BLaER1 treated with 17β-estradiol and CSF1 and Interleukin-3, amounts not matched to agents 10 nM and 100 nM (cell line): ENCODE measurements around the gene PGAP6.
A peak's percentile ranks its signal among the peaks of the same experiment; 100 is the strongest.
"Not testable (repeated sequence)": the region's sequence is repeated elsewhere in the genome, so short reads cannot be mapped to it uniquely, and the experiment has no call there.

ENCODE experiments used
- H3K27ac ChIP-seq, 11 experiments: shearing (Covaris generic); formaldehyde crosslinking; 2 replicates each; pipeline ENCODE4 v1.8.1; 2022
- H3K27me3 ChIP-seq, 11 experiments: shearing (Covaris generic); formaldehyde crosslinking; 2 replicates each; pipeline ENCODE4 v1.8.1; 2022
- H3K36me3 ChIP-seq, 11 experiments: shearing (Covaris generic); formaldehyde crosslinking; 2 replicates each; pipeline ENCODE4 v1.8.1; 2022
- H3K4me1 ChIP-seq, 10 experiments: shearing (Covaris generic); formaldehyde crosslinking; 2 replicates each; pipeline ENCODE4 v1.8.1; 2022
- H3K4me2 ChIP-seq, 11 experiments: shearing (Covaris generic); formaldehyde crosslinking; 2 replicates each; pipeline ENCODE4 v1.8.1; 2022
- H3K4me3 ChIP-seq, 10 experiments: shearing (Covaris generic); formaldehyde crosslinking; 2 replicates each; pipeline ENCODE4 v1.8.1; 2022
- H3K9ac ChIP-seq, 11 experiments: shearing (Covaris generic); formaldehyde crosslinking; 2 replicates each; pipeline ENCODE4 v1.8.1; 2022
- H3K9me3 ChIP-seq, 11 experiments: shearing (Covaris generic); formaldehyde crosslinking; replicated peaks in 1 of 11; 2 replicates each; pipeline ENCODE4 v1.8.1; 2022
- H4K20me1 ChIP-seq, 11 experiments: shearing (Covaris generic); formaldehyde crosslinking; 2 replicates each; pipeline ENCODE4 v1.8.1; 2022
- Cebpa-rat ChIP-seq, 11 experiments: shearing (Covaris generic); IDR thresholded peaks; 2 replicates each; pipeline ENCODE4 v1.8.1; 2022

Gene PGAP6

DNA sequence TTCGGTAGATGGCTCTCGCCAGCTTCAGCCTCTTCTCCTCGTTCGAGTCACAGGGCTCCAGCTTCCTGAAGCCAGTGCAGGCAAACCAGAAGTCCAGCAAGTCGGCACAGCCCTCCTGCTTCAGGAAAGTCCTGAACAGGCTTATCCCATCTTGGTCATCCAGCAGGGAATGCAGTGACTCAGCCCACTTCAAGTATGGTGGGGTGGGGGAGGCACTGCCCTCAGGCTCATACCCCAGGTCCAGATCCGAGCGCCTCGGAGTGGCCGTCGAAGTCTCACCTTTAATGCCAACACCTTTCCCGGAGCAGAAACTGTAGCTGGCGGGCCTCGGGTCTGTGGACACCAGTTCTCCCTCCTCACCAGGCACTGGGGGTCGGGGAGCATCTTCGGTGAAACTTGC, 35.2 kb downstream of the PGAP6 start:
- Histone ChIP-seq H3K27me3 (no peaks in the 10 kb centered on the region), H3K4me1 (peaks cover 39 to 52% (median 47%) of the 10 kb centered on the region in 10 experiments), H3K9ac (0 out of 22 replicates have a peak overlapping the region, but pooled peaks of 1 of the 11 experiments have one; percentile 19), H3K9me3 (peaks cover 0 to 7% (median 0%) of the 10 kb centered on the region in 11 experiments; a peak in 2 of 22 replicates), H4K20me1 (peaks cover 93 to 100% (median 96%) of the 10 kb centered on the region in 11 experiments), H3K4me2 (no peak overlapping the region), H3K36me3 (peaks cover 61 to 79% (median 71%) of the 10 kb centered on the region in 11 experiments), H3K27ac (no peak overlapping the region), H3K4me3 (no peak overlapping the region)
- no peak for TF ChIP-seq Cebpa-rat (IDR thresholded peaks at IDR 0.05)

DNA sequence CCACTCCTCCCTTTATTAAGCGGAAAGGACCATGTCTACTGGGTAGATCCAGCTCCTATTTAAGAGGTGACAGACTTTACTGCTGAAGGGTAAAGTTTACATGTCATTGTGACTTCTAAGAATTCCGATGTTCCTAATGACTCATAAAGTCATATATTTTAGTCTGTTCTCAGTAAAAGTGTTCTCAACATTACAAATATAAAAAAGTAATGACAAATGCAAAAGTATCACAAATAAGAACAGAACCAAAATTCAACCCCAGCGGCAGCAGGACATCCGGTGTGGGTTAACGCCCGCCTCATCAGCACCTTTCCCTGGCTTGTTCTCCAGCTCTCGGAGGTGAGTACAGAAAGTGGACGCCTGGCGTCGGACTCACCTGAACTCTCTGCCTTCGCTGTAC, 36.0 kb downstream of the PGAP6 start:
- no peak overlapping the region for H3K27ac ChIP-seq
- H3K27me3 ChIP-seq: no peaks in the 10 kb centered on the region
- H3K9me3 ChIP-seq: peaks cover 0 to 7% (median 0%) of the 10 kb centered on the region in 11 experiments; a peak in 2 of 22 replicates
- H3K36me3 ChIP-seq: peaks cover 65 to 84% (median 73%) of the 10 kb centered on the region in 11 experiments
- no peak for TF ChIP-seq Cebpa-rat (IDR thresholded peaks at IDR 0.05)
- peaks cover 34 to 52% (median 44%) of the 10 kb centered on the region in 10 experiments for H3K4me1 ChIP-seq
- H3K4me2 ChIP-seq: no peak overlapping the region
- H3K4me3 ChIP-seq: no peak overlapping the region
- H3K9ac ChIP-seq: no peak overlapping the region
- peaks cover 94 to 100% (median 96%) of the 10 kb centered on the region in 11 experiments for H4K20me1 ChIP-seq

DNA sequence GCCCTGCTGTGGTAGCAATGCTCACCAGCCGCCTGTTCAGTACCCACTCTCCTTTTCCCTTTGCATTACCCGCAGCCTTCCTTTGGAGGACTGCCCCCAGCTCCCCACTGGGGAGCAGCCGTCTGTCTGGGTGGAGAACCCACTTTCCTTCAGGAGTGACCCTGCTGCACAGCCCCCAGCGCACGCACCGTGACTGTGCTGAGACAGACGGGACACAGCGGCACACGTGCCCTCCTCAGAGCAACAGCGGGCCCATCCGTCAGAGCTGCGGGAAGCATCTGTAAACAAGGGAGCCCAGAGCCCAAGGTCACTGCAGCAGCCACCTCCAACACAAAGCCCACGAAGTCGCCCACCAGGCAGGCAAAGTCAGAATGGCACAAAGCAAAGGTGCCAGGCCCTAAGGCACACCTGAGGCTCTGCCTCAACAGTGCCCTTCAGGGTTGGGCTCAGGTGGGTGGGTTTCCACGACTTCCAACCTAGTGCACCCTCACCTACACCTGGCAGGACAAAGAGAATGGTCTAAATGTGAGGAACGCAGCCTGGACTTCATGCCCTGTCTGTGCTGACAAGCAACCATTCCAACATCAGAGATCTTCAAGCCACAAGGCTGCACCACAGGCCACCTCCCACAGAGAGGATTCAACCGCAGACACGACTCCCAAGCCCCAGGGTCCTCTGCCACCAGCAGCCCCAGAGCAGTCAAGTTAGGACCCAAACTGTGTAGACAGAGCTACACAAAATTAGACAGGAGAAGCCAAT, 39.1 kb downstream of the PGAP6 start:
- Histone ChIP-seq H3K27me3 (no peaks in the 10 kb centered on the region), H3K27ac (peak overlapping the region in 1 of 11 experiments; percentile 20; a peak in 1 of 22 replicates), H3K4me3 (no peak overlapping the region), H3K36me3 (peaks cover 57 to 75% (median 66%) of the 10 kb centered on the region in 11 experiments), H3K9ac (no peak overlapping the region), H3K4me1 (peaks cover 34 to 52% (median 41%) of the 10 kb centered on the region in 10 experiments), H3K9me3 (peaks cover 0 to 7% (median 0%) of the 10 kb centered on the region in 11 experiments; a peak in 2 of 22 replicates), H3K4me2 (no peak overlapping the region), H4K20me1 (peaks cover 93 to 100% (median 96%) of the 10 kb centered on the region in 11 experiments)
- TF ChIP-seq Cebpa-rat (IDR thresholded peaks at IDR 0.05): no peak

DNA sequence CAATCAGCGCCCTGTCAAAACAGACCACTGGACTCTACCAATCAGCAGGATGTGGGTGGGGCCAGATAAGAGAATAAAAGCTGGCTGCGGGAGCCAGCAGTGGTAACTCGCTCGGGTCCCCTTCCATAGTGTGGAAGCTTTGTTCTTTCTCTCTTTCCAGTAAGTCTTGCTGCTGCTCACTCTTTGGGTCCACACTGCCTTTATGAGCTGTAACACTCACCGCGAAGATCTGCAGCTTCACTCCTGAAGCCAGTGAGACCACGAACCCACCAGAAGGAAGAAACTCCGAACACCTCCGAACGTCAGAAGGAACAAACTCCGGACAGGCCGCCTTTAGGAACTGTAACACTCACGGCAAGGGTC, 39.8 kb downstream of the PGAP6 start:
- Histone ChIP-seq H3K4me1 (peaks cover 39 to 56% (median 44%) of the 10 kb centered on the region in 10 experiments), H3K36me3 (peaks cover 50 to 68% (median 60%) of the 10 kb centered on the region in 11 experiments), H4K20me1 (peaks cover 91 to 100% (median 96%) of the 10 kb centered on the region in 11 experiments), H3K27ac (peak overlapping the region in 1 of 11 experiments; percentile 20; a peak in 1 of 22 replicates)
- H3K9me3 ChIP-seq, H3K27me3 ChIP-seq, H3K4me2 ChIP-seq, H3K4me3 ChIP-seq, H3K9ac ChIP-seq: not testable (repeated sequence)

DNA sequence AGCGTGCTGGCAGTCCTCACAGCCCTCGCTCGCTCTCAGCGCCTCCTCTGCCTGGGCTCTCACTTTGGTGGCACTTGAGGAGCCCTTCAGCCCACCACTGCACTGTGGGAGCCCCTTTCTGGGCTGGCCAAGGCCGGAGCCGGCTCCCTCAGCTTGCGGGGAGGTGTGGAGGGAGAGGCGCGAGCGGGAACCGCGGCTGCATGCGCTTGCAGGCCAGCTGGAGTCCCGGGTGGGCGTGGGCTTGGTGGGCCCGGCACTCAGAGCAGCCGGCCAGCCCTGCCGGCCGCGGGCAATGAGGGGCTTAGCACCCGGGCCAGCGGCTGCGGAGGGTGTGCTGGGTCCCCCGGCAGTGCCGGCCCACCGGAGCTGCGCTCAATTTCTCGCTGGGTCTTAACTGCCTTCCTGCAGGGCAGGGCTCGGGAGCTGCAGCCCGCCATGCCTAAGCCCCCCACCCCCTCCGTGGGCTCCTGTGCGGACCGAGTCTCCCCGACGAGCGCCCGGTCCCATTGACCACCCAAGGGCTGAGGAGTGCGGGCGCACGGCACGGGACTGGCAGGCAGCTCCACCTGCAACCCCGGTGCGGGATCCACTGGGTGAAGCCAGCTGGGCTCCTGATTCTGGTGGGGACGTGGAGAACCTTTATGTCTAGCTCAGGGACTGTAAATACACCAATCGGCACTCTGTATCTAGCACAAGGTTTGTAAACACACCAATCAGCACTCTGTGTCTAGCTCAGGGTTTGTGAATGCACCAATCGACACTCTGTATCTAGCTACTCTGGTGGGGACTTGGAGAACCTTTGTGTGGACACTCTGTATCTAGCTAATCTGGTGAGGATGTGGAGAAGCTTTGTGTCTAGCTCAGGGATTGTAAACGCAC, 40.4 kb downstream of the PGAP6 start:
- peaks cover 89 to 100% (median 96%) of the 10 kb centered on the region in 11 experiments for H4K20me1 ChIP-seq
- peak overlapping the region in 6 of 11 experiments; percentile 50 to 83 (median 65); a peak in 9 of 22 replicates for H3K27ac ChIP-seq
- peak overlapping the region in 6 of 11 experiments; percentile 75 to 93 (median 84); a peak in 9 of 22 replicates for H3K4me2 ChIP-seq
- H3K9me3 ChIP-seq, H3K27me3 ChIP-seq, H3K4me3 ChIP-seq: not testable (repeated sequence)
- peak overlapping the region in 2 of 11 experiments; percentile 19 to 62; a peak in 1 of 22 replicates for H3K9ac ChIP-seq
- peaks cover 44 to 62% (median 55%) of the 10 kb centered on the region in 11 experiments for H3K36me3 ChIP-seq
- peaks cover 45 to 62% (median 49%) of the 10 kb centered on the region in 10 experiments for H3K4me1 ChIP-seq

DNA sequence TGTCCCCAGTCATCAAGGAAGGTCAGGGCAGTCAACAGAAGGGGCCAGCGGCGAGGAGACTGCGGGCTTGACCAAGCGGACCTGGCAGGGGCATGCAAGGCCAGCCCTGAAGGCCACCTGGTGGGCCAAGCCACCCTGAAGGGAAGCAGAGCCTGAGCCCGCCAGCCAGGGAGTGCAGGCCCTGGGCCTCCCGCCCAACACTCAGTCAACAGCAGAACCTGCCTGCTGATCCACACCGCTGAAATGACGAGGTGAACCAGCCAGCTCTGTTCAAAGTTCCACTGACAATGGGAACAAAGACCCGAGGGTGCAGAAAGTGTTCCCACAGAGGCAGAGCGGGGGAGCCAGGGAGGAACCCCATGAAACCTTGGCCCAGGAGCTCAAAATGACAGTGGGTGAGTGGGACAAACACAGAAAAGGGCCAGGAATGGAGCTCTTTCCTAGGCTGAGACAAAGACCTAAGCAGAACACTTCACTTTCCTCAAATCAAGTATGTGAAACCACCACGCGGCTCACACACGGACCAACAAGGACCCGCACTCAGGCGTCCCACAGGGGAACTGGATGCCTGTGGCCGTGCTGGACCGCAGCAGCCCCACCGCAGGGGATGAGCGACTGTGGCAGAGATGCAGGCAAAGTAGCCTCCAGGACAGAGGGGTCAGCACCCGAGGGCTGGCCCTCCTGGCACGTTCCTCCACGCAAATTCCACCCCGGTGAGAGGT, 41.2 kb downstream of the PGAP6 start:
- Histone ChIP-seq H3K27ac (peak overlapping the region in 9 of 11 experiments; percentile 30 to 83 (median 58); a peak in 15 of 22 replicates), H3K4me2 (peak overlapping the region; percentile 38 to 93 (median 75))
- no peak for TF ChIP-seq Cebpa-rat (IDR thresholded peaks at IDR 0.05)

DNA sequence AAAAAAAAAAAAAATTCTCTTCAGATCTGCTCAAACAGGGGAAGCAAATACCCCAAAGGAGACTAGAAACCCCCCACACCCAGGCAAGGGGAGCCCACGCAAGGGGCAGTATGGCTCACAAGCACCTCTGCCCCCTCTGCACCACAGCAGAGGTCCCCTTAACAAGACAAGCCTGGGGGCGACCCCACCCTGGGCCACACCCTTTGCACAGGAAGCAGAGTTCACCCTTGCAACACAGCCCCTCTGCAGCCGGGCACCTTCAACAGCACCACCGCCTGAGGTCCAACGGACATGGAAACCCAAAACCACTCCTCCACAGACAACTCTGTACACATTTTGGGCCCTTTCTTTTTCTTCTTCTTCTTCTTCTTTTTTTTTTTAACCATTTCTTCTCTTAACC, 42.1 kb downstream of the PGAP6 start:
- H4K20me1 ChIP-seq: peaks cover 87 to 100% (median 96%) of the 10 kb centered on the region in 11 experiments
- peak overlapping the region in 3 of 10 experiments; percentile 10 to 47 (median 37); a peak in 3 of 20 replicates for H3K4me3 ChIP-seq
- TF ChIP-seq Cebpa-rat (IDR thresholded peaks at IDR 0.05): no peak
- H3K4me2 ChIP-seq: peak overlapping the region; percentile 38 to 93 (median 75)
- no peaks in the 10 kb centered on the region for H3K27me3 ChIP-seq
- H3K27ac ChIP-seq: peak overlapping the region in 9 of 11 experiments; percentile 30 to 83 (median 58); a peak in 15 of 22 replicates
- H3K9me3 ChIP-seq: peaks cover 0 to 7% (median 0%) of the 10 kb centered on the region in 11 experiments; a peak in 2 of 22 replicates
- peak overlapping the region in 6 of 11 experiments; percentile 3 to 62 (median 28); a peak in 9 of 22 replicates for H3K9ac ChIP-seq
- peaks cover 46 to 63% (median 54%) of the 10 kb centered on the region in 10 experiments for H3K4me1 ChIP-seq
- peaks cover 28 to 50% (median 39%) of the 10 kb centered on the region in 11 experiments for H3K36me3 ChIP-seq

More for the DNA sequence above, 41.2 kb downstream of the PGAP6 start:
- Histone ChIP-seq H4K20me1 (peaks cover 88 to 100% (median 96%) of the 10 kb centered on the region in 11 experiments), H3K4me3 (peak overlapping the region in 2 of 10 experiments; percentile 10 to 47; a peak in 1 of 20 replicates), H3K9me3 (peaks cover 0 to 7% (median 0%) of the 10 kb centered on the region in 11 experiments; a peak in 2 of 22 replicates), H3K4me1 (peaks cover 46 to 63% (median 54%) of the 10 kb centered on the region in 10 experiments), H3K36me3 (peaks cover 36 to 58% (median 47%) of the 10 kb centered on the region in 11 experiments), H3K9ac (peak overlapping the region in 8 of 11 experiments; percentile 5 to 62 (median 18); a peak in 9 of 22 replicates), H3K27me3 (no peaks in the 10 kb centered on the region)
